Ureter (tissue), 1 donor: ENCODE data around the gene ITGA6. TPM values are rescaled to one million over a fixed set of nuclear protein-coding genes. Genes with fewer than 3 reads are reported as not detected.

ENCODE experiments used
- total RNA-seq: library from RNA; stranded (reverse); gene quantifications from one replicate; pipeline ENCODE4 v1.2.4, GENCODE V29; 2023
- donor health status: DM: yes; HTN: yes; CAD: no.

ITGA6 gene
- total RNA-seq, 1 donor from 2014 or later = 109 TPM

Other genes with a start within 250 kb of the ITGA6 start
- 31.4 TPM for gene PDK1, start 128.5 kb downstream of the ITGA6 start, total RNA-seq